ENCODE results near the gene GSDME. TPM values are rescaled to one million over a fixed set of nuclear protein-coding genes. Genes with fewer than 3 reads are reported as not detected.
A peak's percentile ranks its signal among the peaks of the same experiment; 100 is the strongest.

The GSDME gene
- polyA plus RNA-seq, 3 donors, result 12.6 to 17.1 (median 16.9) TPM

DNA sequence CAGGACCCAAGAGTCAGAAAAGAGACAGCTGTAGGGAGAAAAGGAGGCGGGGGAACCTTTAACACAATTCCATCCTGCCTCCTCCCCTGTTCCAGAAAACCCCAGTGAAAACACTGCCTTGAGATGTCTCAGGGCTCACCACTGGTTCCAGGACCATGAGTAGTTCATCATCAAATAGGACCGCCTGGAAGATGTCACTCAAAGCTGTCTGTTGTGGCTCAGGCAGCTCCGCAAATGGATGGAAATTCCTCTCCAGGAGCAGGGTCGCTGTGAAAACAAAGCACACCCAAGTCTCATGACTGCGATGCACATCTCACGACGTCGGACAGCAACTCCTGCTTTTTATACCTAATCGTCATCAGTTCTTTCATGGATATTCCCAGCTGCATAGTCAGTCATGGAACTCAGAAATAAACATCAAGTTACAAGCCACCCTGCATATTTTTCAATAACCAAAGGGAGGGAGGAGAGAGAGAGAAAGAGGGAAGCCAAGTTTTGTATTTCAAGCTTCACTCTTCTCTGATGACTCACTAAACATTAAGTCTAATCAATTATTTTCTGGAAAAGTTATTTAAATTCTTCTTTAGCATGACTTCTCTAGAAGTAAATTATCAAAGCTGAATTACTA lies 49.2 kb downstream of the GSDME start:
- DNase-seq, result no peak

DNA sequence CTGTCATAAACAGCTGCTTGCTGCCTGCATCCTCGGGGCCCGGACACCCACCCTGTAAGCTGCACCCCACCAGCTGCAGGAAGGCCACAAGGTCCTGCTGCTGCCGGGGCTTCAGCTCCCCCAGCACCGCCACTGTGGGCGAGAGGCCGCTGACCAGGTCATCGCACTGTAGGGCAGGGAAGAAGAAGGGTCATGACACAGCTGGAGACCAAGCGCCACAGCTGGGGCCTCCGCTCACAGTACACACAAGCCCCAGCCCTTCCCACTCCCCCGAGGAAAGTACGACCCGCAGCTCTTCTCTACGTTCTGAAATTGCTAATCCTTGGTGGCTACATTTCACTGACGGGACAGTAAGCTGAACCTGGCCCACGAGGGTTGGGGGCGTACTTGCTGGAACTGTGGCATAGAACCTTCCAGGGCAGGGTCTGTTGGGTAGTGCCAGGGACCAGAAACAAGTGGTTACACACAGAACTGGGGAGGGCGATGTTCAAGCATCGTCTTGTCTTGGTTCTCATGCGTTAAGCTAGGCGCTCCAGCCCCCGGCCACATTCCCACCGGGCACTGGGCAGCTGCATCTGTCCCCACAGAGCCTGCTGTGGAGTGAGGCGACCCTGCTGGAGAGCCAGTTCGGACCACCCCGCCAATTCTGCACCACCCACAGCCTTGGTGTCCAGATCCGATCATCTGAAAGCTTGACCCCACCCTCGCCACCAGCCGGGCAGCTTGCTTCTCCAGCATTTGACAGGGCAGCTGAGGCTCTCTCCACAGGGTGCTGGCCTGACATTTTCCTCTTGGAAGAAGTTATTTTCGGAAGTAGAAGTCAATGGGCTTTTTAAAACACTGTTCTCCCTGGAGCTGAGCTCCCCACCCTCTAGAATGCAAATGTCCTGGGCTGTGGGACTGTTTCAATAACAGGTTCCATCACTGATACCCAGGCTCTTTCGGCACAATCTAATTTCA lies 50.8 kb downstream of the GSDME start:
- DNase-seq, result no peak

DNA sequence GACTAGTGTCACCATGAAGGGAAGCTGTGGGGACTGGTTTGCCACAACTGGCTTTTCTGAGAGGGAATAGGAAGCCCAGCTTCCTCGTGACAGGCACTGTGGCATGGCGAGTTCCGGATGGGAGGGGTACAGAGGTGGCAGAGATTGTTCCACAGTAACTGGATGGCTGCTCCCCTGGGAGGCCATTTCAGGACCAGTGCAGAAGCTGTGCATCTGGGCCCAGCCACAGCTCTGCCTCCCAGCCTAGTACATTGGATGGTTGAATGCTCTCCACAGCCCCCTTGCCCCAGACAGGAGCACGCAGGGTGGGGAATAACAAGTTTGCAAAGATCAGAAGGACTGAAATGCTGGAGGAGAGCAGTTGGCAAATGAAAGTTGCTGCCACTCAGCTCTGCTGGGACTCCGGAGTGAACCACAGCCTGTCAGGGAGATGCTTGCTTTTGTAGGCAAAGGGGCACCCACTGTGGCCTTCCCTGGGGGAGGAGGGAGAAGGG lies 51.8 kb downstream of the GSDME start:
- no peak for DNase-seq

DNA sequence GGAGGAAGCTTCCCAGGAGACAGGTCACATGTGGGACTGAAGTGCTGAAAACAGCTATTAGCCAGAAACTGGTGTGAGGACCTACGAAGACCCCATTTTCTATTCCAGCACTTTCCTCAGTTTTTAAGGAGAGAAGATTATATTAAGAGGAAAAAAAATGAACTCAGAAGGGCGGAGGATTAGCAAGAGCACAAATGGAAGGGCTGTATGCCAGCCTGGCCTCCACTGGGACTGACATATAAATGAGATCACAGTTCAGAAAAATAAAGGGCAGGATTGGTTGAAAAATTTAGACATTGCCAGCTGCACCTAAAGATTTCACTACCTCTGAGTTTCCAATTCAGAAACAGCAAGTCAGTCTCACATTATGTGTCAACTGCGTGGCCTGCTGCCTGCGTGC lies 53.0 kb downstream of the GSDME start:
- no peak for DNase-seq

DNA sequence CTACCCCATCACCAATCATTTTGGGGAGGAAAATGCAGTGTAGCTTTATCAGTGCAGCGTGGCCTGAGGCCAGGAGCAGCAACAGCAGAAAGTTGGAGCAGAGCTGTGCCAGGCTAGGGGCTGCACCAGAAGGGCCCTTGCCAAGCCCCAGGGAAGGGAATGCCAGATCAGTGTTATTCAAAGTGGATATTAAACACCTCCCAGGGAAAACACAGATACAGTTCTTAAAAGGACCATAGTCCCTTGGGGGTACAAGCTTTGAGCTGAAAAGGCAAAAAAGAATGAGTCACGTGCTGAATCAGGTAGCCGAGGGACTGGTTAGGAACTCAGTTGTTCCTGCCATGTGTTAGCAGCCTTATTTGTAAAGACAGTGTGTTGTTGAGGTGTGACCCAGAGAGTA lies 54.0 kb downstream of the GSDME start:
- DNase-seq, result no peak

DNA sequence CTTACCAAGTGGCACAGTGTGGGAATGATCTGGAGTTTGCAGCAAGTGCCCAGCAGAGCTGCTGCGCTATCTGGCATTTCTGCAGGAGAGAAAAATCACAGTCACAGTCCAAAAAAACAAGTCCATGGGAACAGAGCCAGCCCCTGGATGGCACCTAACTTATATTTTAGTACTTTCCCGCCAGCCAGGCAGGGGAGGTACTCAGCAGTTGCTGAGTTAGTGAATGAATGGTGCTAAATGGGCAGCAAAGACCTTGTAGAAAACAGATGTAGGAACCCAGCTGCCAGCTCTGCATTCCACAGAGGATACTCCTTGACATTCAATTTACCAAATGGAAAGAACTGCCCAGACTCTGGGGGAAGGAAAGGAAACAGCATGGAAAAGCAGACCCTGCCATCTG lies 54.5 kb downstream of the GSDME start:
- no peak for DNase-seq

DNA sequence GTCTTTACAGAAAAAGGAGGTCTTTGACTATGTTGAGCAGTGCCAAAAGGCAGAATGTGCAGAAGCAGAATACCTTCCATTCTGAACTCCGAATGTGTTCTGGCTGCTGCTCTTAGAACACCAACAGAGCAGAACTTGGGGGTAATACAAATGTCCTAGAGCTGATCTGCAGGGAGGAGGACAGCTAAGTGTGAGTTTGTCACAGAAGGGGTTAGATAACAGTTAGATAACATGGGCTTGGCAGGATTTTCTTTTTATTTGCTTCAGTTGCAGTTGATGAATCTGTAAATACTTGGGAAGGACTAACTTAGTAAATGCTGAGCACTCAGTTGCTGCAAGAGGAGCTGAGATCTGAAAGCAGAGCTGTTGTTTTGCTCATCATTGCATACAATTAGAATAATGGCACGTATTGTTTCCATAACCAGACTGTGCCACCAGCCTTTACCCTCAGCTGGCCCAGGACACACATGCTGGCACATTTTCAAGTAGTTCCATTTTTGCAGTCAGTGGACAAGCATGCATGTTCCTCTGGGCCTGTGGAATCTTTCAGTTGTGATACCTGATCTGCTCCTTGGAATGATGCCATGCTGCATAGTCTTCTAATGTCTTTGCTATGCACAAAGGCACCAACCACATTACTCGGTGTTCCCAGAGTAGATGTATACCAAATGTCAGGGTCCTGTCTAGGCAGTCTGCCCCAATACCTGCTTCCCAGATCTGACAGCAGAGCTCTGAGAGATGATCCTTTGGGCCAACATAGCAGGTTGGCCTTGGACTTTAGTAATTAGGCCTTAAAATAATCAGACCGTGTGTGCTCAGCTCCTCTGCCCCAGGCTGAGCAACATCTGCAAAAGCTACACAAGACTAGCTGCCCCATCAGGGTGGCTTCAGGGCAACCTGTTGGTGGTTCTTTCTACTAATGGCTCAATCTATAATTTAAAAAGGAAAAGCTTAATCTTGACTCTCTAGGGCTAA lies 55.7 kb downstream of the GSDME start:
- no peak for DNase-seq

DNA sequence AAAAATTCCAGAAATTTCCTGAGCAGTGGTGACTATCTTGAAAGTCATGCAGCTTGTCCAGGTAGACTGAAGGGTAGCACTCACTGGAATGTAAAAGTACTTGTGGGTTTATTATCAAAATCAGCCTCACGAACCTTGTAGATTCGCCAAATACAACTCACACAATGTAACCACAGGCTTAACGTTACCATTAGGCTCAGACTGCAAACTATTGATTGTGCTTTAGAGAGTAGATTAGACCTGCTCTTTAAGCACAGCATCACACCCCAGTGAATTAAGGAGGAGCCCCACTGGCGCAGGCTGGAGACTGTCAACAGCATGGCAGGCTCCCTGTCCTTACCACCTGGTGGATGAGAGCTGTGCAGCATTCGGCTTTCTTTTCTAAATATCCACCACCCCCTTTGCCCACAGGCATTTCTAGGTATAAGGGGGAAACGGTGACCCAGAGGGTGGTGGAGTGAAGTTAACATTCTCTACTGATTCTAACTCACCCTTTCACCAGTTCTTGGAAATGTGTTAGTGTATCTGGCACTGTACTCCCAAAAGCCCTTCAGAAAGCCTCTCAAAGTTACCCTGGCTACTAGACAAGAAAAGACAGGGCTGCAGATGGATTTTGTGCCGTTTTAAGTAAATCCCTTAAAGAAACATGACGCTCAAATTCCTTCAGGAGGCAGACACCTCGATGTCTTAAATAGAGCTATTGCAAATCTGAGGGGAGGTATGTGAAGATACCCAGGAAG lies 56.6 kb downstream of the GSDME start:
- no peak for DNase-seq

DNA sequence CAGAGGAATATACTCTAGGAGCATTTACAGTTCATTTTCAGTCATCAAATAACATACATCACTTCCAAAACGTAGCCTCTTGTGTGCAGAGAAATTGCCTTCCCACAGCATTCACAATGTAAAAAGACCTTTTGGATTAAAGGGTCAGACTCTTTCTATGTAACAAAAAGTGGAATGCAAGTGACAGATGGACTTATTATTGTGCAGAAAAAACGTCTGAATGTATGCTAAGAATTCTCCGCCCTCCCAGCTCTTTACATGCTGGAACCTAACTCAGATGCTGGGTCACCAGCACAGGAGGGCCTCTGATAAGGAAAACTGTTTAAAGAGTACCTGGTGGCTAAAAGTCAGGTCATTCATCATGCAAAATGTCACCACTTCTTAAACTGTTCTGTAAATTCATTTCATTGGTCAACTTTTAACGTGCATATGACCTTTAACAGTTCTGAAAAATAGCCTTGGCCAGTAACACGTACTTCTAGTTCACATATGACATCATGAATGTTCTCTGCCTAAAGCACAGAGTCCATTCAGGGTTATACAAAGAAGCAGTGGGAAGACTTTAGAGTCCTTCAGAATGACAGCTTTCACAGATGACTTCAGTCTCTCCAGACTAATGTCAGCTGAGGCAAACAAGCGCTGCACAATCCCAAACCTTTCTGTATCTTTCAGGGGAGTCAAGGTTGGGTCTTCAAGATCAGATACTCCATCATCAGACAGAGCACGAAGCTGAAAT lies 58.6 kb downstream of the GSDME start:
- no peak for DNase-seq

DNA sequence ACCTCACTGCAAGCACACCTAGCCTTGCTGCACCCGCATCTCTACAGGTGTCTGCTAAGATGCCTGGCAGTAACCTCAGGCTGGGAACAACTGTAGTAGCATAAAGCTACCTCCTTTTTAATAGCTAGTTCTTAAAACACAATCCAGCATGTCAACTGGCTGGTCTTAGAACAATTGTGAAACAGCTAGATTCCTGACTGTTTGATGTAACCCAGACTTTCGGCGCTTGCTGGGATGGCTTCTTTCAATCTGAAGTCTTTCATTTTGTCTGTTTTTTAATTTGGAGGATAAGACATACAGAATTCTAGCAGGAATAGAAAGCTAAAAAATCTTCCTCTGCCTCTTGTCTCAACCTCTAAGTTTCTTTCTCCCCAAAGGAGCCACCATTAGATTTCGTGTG lies 59.8 kb downstream of the GSDME start:
- no peak for DNase-seq

DNA sequence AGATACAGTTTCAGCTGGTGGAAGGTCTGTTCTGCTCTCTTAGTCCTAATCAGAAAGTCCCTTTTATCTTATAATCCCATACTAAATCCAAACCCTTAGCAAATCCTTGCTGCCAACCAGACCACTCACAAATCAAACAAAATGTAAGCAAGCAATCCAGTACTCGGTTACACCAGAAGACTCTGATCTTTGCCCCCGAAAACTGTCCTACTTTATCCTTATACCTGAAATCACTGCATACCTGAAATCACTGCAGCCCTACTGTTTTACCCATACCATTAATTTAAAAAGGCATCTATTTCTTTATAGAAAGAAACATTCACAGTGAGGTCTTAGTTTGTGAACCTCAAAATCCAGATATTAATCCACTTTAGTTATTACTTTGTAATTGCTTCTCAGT lies 64.7 kb downstream of the GSDME start:
- no peak for DNase-seq

DNA sequence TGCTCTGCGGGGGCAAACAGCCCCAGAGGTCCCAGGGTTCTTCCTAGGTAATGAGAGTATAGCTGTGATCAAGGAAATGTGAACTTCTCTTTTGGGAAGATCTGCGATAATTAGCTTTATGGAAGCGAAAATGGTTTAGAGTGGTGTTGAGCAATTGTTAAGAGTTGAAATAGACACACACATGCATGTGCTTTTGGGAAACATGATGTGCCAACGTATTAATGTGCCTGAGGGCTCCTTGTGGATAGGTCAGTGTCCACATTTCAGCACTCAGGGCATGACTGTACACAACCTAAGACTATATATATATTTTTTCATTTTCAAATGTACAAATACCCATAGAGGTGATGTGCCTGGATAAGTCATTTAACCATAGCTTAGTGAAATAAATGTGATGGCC lies 67.0 kb downstream of the GSDME start:
- no peak for DNase-seq

DNA sequence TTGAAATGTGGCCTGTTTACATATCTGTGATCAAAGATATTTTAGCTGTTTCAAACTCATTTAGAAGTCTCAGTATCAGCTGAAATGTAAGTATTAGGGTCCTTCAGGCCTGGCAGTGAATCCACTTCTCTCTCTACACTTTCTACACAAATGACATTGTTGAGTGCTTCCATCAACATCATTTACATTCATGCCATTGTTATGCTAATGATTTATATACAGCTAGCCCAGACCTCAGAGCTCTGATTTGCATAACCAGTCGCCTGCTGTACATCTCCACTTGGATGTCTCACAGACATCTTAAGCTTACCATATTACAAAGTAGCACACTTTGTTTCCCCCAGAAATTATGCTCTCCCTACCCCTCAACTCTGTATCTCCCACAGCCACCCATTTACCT lies 71.6 kb downstream of the GSDME start:
- DNase-seq, result no peak

DNA sequence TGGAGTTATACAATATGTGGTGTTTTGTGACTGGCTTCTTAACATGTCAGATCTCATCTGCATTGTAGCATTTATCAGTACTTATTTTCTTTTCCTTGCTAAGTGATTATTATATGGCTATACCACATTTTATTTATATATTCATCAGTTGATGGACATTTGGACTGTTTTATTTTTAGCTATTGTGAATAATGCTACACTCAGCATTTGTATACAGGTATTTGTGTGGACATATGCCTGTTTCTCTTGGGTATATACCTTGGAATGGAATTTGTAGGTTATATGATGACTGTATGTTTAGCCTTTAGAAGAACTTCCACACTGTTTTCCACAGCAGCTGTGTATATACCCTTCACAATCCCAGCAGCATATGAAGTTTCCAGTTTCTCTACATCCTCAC lies 86.5 kb downstream of the GSDME start:
- no peak for DNase-seq

DNA sequence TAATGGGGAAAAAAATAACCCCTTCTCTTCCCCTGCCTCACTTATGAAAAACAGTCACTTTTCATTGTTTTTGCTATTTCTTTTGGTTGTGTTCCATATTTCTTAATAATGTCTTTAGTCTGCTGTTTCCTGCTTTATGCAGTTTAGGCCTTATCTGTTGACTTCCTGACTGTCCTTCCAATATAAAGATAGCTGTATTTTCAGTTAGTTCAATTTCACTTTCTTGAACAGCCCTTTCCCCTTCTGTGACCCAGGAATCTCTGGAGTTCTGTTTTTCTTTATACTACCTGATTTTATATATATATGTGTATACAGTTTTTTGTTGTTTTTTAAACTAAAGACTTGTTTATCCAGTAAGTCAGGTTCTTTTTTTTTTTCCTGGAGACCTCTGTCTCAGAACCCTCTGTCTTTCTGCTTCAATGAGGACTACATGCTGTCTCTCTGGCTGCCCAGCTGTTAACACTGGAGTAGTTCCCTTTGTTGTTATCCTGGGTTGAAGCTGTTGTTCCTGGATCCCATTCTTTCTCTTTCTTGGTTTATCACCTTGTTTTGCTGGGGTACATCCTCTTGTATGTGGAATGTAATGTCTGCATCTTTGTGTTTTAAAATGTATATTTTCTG lies 87.2 kb downstream of the GSDME start:
- DNase-seq, result no peak

DNA sequence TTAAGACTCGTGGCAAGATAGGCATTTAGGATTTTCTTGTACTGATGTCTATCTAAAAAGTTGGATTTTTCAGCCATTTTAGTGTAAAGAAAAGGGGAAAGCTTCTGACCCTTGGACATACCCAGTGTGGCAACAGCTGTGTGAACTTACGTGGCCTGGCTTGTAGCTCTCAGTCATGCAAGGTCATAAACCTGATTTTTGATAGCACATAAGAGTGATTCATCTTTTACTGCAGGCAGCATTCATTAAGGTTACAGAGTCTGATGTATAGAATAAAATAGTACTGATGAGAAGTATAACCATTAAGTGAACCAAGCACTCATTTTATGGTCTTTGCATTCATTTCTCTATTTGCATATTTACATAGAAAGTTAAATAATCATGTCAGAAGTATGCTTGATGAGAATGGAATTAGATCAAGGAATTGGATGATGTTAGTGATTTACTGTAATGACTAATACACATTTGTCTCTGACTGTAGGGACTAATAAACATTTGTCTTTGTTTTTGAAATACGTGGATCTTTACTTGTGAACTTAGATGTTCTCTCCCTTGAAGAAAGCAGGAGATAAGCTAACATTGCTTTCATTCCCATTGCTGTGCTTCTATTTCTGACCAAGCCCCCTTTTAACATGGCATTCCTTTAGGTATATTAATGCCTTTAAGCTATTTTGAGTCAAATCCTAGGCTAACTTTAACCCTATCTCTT lies 88.2 kb downstream of the GSDME start:
- DNase-seq, result no peak

DNA sequence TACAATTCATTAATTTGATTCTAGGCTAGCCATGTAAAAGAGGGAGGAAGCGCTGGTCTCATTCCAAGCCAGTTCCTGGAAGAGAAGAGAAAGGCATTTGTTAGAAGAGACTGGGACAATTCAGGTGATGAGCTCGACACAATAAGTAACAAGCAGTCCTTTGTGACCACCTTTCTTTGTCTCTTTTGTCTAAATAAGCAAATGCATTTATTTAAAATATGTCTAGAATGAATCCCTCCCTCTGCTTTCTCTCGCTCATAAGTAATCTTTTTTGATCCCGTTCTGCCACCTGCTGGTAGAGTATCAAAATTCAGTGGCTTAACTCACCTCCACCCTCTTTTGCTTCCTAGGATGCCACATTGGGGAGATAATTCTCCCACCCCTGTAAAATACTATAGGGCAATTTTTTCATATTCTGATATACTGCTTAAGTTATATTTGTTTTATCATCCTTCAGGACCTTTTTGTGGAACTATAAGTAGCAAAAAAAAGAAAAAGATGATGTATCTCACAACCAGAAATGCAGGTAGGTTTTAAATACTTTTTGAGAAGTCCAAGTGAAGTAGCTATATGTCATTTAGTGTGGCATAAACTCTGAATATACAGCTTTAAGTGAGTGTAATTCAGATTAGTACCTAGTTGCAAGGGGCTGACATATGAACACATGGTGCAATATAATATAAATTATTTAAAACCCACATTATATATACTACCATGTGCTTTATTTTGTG lies 91.5 kb downstream of the GSDME start:
- DNase-seq, result peak; percentile 42

DNA sequence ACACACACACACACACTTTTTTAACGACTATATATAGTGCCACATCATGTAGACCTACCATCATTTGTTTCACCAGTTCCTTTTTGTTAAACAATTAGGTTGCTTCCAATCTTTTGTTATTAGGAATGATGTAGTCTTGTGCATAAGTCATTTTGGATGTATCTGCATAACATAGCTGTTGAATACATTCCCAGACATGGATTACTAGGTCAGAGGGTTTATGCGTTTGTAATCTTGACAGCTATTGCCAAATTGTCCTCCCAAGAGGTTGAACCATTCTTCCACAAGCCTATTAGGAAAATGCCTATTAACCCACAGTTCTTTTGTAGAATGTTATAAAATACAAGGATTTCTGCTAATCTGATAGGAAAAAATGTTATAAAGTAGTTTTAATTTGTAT lies 96.7 kb downstream of the GSDME start:
- DNase-seq, result no peak

DNA sequence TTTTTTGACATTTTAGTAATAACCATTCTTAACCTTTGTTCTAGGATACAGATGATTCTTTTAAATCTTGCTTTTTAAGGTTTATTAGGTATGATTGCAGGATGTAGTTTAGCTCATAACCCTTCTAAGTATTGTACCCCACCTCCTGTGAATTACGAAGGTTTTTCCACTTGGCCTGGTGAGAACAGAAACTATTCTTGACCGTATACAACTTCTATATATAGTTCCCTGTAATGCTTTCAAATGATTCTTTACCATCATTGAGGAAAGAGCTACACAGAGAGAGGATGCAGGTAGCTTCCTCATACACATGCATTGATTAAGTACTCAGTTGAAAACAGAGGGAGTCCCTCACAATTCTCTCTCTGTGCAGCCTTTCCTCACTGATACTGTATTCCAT lies 97.8 kb downstream of the GSDME start:
- DNase-seq, result no peak

All from renal pelvis (tissue), 4 donors.